ENCODE data around the gene PCK2.

Gene PCK2

GRCh38 chr14:24139272-24139934 lies 45.3 kb downstream of the PCK2 start:
- no peak for DNase-seq

- DNase-seq = peak; percentile 100
These were observed 47.2 kb downstream of the PCK2 start, which contains the start of gene EMC9 for GRCh38 chr14:24141097-24141880. Gene EMC9, minus strand, starts transcription at chr14:24141591. Its CDS starts 287 bp downstream, at chr14:24141304.

DNA sequence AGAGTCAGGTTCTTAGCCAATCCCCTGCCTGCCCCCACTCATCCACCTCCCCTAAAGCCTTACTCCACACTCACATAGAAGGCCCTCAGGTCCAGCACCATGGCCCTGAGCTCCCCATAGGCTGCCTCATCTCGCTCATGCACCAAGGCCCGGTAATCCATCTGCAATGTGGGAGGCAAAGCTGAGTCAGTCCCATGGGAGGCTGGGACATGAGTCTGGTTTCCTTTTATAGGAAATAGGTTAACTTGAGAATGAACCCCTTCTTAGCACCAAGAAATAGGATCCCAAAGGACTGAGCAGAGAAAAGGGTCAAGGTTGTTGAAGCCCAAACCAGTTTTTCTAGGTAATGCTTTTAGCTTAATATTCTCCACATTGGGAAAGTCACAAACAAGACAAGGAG lies 49.4 kb downstream of the PCK2 start:
- no peak for DNase-seq

DNA sequence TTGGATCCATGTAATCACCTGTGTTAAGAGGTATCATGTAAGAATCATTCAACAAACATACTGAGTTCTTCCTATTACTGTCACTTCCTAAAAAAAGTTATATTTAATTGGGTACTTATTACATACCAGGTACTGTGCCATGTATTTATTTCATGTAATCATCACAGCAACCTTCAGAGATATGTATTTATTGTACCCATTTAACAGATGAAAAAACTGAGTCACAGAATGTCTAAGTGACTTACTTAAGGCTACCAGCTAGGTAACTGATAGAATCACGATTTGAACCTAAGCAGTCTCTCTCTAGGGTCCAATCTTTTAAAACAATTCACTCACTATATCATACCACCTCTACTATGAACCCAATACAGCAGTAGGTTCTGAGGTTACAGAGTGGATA lies 50.3 kb downstream of the PCK2 start:
- no peak for DNase-seq

- no peak for DNase-seq
These were observed 51.1 kb downstream of the PCK2 start for GRCh38 chr14:24145219-24145618.

- DNase-seq = no peak
These were observed 51.8 kb downstream of the PCK2 start for GRCh38 chr14:24145690-24146452.

GRCh38 chr14:24146453-24146977 lies 52.4 kb downstream of the PCK2 start, which contains the start of gene PSME2:
Gene PSME2, minus strand, starts transcription at chr14:24146610. Its CDS starts 29 bp downstream, at chr14:24146581.
- peak; percentile 94 for DNase-seq

- peak; percentile 99 for DNase-seq
These were observed 53.1 kb downstream of the PCK2 start, which contains the start of gene RNF31 for GRCh38 chr14:24146978-24147760. Gene RNF31, plus strand, starts transcription at chr14:24147498. Its CDS starts 201 bp downstream, at chr14:24147699.

DNA sequence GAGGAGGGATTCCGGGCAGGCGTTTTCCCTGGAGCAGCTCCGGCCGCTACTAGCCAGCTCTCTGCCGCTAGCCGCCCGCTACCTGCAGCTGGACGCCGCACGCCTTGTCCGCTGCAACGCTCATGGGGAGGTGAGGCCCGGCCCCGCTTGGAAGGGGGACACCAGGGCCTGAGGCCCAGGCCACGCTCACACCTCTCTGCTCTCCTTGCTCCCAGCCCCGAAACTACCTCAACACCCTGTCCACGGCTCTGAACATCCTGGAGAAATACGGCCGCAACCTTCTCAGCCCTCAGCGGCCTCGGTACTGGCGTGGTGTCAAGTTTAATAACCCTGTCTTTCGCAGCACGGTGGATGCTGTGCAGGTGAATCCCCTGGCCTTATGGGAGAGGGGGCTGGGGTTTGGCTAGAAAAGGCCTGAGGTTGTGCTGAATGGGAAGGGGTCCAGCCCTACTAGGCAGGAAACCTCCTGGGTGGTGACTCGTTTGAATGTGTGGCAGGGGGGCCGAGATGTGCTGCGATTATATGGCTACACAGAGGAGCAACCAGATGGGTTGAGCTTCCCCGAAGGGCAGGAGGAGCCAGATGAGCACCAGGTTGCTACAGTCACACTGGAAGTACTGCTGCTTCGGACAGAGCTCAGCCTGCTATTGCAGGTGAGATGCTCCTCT lies 53.8 kb downstream of the PCK2 start:
- DNase-seq = no peak

GRCh38 chr14:24149302-24149969 lies 55.3 kb downstream of the PCK2 start:
- DNase-seq = no peak

- no peak for DNase-seq
These were observed 56.0 kb downstream of the PCK2 start for GRCh38 chr14:24150061-24150460.

- DNase-seq = no peak
These were observed 56.5 kb downstream of the PCK2 start for GRCh38 chr14:24150567-24150966.

DNA sequence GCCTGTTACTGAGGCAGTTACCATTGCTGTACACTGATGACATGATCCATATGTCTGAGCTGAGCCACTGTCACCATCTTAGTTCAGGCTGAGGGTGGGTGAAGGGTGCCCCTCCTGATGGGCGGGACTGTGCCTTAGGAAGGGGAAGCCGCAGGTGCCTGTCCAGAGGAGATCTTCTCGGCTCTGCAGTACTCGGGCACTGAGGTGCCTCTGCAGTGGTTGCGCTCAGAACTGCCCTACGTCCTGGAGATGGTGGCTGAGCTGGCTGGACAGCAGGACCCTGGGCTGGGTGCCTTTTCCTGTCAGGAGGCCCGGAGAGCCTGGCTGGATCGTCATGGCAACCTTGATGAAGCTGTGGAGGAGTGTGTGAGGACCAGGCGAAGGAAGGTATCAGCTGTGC lies 56.9 kb downstream of the PCK2 start:
- DNase-seq = no peak

- DNase-seq = no peak
These were observed 57.4 kb downstream of the PCK2 start for GRCh38 chr14:24151404-24152080.

Measured in activated effector memory CD4-positive, alpha-beta T cell treated with anti-CD3 and anti-CD28 coated beads, Interleukin-2, amount 50 U/mL, for 16 hours (primary cell).